Gastrocnemius medialis (tissue), 4 donors: ENCODE measurements around the gene DNAH6.

ENCODE experiments used
- POLR2A ChIP-seq, 2 donors: fragments of 450-650 bp; IDR thresholded peaks; one replicate each; pipeline ENCODE4 v1.6.1; 2017; ENCODE audit warnings: antibody characterized with exemption in 2 of 2, mild to moderate bottlenecking in 2 of 2, moderate library complexity in 2 of 2
- TF ChIP-seq, protein P1 (sequence below), 5 experiments: fragments of 450-650 bp in 3 of 5; fragments of 200-600 bp in 2 of 5; sonication (generic) in 2 of 5; IDR thresholded peaks in 4 of 5; conservative IDR thresholded peaks in 1 of 5; 1 replicate in 4 of 5; 2 replicates in 1 of 5; pipeline ENCODE4 v1.5.1; 2016 to 2019; ENCODE audit warnings: antibody characterized with exemption in 5 of 5, mild to moderate bottlenecking in 3 of 5, moderate library complexity in 3 of 5

DNA sequence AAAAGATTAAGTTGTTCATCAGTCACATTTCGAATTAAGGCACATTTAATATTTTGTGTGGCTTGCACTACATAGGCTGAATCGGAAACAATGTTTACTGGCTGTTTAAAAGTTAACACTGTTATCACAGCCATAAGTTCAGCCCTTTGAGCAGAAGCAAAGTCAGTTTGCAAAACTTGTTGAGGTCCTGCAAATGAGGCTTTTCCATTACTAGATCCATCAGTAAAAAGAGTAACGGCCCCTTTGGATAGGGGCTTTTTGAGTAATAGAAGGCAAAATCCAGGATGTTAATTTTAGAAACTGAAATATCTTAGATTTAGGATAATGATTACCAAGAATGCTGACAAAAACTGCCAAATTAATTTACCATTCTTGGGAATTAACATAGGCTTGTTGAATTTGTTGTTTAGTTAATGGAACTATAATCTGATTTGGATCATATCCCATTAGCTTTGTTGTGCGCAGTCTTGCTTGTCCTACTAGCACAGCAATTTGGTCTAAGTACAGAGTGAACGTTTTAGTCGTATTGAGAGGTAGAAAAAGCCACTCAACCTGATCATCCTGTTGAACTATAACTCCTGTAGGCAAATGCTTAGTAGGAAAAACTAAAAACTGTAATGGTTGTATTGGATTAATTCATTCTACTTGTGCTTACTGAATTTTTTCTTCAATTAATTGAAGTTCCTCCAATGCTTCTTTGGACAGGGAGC is 43.3 kb upstream of the DNAH6 start:
- TF ChIP-seq, protein P1, sequence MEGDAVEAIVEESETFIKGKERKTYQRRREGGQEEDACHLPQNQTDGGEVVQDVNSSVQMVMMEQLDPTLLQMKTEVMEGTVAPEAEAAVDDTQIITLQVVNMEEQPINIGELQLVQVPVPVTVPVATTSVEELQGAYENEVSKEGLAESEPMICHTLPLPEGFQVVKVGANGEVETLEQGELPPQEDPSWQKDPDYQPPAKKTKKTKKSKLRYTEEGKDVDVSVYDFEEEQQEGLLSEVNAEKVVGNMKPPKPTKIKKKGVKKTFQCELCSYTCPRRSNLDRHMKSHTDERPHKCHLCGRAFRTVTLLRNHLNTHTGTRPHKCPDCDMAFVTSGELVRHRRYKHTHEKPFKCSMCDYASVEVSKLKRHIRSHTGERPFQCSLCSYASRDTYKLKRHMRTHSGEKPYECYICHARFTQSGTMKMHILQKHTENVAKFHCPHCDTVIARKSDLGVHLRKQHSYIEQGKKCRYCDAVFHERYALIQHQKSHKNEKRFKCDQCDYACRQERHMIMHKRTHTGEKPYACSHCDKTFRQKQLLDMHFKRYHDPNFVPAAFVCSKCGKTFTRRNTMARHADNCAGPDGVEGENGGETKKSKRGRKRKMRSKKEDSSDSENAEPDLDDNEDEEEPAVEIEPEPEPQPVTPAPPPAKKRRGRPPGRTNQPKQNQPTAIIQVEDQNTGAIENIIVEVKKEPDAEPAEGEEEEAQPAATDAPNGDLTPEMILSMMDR (IDR thresholded peaks at IDR 0.05 in 4 of 5, conservative IDR thresholded peaks at IDR 0.05 in 1 of 5), result no peak
- no peak for TF ChIP-seq POLR2A (IDR thresholded peaks at IDR 0.05)
